Colonic mucosa (tissue), 4 donors: ENCODE measurements around the gene EFCAB10. TPM values are rescaled to one million over a fixed set of nuclear protein-coding genes. Genes with fewer than 3 reads are reported as not detected.
"Not testable (repeated sequence)": the region's sequence is repeated elsewhere in the genome, so short reads cannot be mapped to it uniquely, and the experiment has no call there.

Experiments
- DNase-seq: peaks from one replicate; pipeline ENCODE4 v3.0.0-alpha.2; 2020
- H3K27ac ChIP-seq: fragments of 200-600 bp; one replicate; pipeline ENCODE4 v1.8.0; 2021
- H3K27me3 ChIP-seq: fragments of 200-600 bp; one replicate; pipeline ENCODE4 v1.8.0; 2021
- H3K36me3 ChIP-seq: fragments of 200-600 bp; one replicate; pipeline ENCODE4 v1.8.0; 2021
- H3K4me1 ChIP-seq: fragments of 200-600 bp; one replicate; pipeline ENCODE4 v1.8.0; 2021; ENCODE audit warnings: mild to moderate bottlenecking
- H3K4me3 ChIP-seq: fragments of 200-600 bp; one replicate; pipeline ENCODE4 v1.8.0; 2021
- H3K9ac ChIP-seq, 2 donors: one replicate each; pipeline ENCODE4 v1.7.0; 2013; ENCODE audit warnings: control low read depth in 2 of 2, low read depth in 2 of 2, low read length in 2 of 2
- H3K9me3 ChIP-seq: fragments of 200-600 bp; one replicate; pipeline ENCODE4 v1.8.0; 2021
- CTCF ChIP-seq: fragments of 200-600 bp; IDR thresholded peaks from one replicate; pipeline ENCODE4 v1.8.0; 2022; ENCODE audit warnings: antibody characterized with exemption, mild to moderate bottlenecking
- intact Hi-C: fragments of 100-400 bp; cut with DNase I; formaldehyde crosslinking; loops from one replicate; pipeline ENCODE4 v1.14.1; 2022
- total RNA-seq, 2 donors: library from RNA; stranded (reverse); fragmentation: NEBNext Ultra II Directional in 1 of 2; extraction: Animal tissue kit (Norgen Biotek cat#: 25700) in 1 of 2; gene quantifications; one replicate each; pipeline ENCODE4 v1.2.1, GENCODE V29; 2021
- donor health status: healthy.
- donor health status: DM: no; HTN: no; CAD: no.
- donor health status: DM: no; HTN: no; CAD: no.

Gene EFCAB10
- total RNA-seq, 2 donors from 2014 or later, result not detected

DNA sequence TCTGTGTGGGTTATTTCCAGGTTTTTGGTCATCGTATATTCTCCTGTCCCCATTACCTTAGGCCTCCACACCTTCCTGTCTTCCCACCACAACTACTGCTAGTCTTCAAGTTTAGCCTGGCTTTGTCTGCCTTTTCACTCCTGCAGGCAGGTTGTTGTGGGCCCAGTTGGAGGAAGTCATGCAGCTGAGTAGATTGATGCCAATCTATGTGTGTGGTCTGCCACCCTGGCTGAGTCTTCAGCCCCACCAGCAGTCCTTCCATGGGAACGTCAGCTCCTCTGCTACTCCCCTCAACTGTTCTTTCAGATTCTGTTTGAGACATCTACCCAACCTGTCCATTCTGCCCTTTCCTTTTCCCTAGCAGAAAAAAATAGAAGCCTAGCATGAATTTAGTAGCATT, 43.0 kb downstream of the EFCAB10 start:
- H3K4me3 ChIP-seq, result no peak overlapping the region
- H3K27me3 ChIP-seq, result no peaks in the 10 kb centered on the region
- no peak overlapping the region for H3K27ac ChIP-seq
- TF ChIP-seq CTCF, result no peak
- H3K9me3 ChIP-seq, result no peaks in the 10 kb centered on the region
- H3K4me1 ChIP-seq, result peaks cover 3% of the 10 kb centered on the region
- no peak overlapping the region for H3K9ac ChIP-seq
- H3K36me3 ChIP-seq, result no peaks in the 10 kb centered on the region
- intact Hi-C loops, result no loop called here
- no peak for DNase-seq

- intact Hi-C loops, result no loop called here
- no peaks in the 10 kb centered on the region for H3K27me3 ChIP-seq
- no peak for TF ChIP-seq CTCF
- no peaks in the 10 kb centered on the region for H3K36me3 ChIP-seq
- peak overlapping the region; percentile 90 to 97 for H3K9ac ChIP-seq
- H3K27ac ChIP-seq, result peak overlapping the region; percentile 80
- peaks cover 10% of the 10 kb centered on the region for H3K4me1 ChIP-seq
- H3K9me3 ChIP-seq, result no peaks in the 10 kb centered on the region
- peak overlapping the region; percentile 76 for H3K4me3 ChIP-seq
- no peak for DNase-seq
These were observed 48.4 kb downstream of the EFCAB10 start for GRCh38 chr7:105532709-105533460.

GRCh38 chr7:105531792-105532671, 49.3 kb downstream of the EFCAB10 start, which contains the start of gene RINT1:
TSS of gene RINT1 (plus strand) at chr7:105532201. CDS start at chr7:105532316, 115 bp downstream.
- TF ChIP-seq CTCF, result peak; percentile 71
- intact Hi-C loops, result no loop called here

DNA sequence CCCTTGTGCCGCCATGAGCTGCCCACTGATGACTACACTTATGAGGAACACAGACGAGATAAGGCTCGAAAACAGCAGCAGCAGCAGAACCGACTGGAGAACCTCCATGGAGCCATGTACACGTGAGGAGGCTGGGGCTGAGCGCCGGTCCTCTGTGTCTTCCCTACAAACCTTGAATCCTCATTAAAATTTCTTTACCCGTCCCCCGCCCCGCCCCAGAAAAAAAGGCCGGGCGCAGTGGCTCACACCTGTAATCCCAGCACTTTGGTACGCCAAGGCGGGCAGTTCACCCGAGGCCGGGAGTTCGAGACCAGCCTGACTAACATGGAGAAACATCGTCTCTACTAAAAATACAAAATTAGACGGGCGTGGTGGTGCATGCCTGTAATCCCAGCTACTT, 50.7 kb downstream of the EFCAB10 start:
- Histone ChIP-seq H3K4me1 (peaks cover 10% of the 10 kb centered on the region), H3K36me3 (no peaks in the 10 kb centered on the region), H3K9ac (no peak overlapping the region), H3K27me3 (no peaks in the 10 kb centered on the region), H3K27ac (no peak overlapping the region), H3K4me3 (no peak overlapping the region), H3K9me3 (no peaks in the 10 kb centered on the region)
- intact Hi-C loops, result no loop called here
- no peak for TF ChIP-seq CTCF
- DNase-seq, result no peak

More at GRCh38 chr7:105531792-105532671, 49.3 kb downstream of the EFCAB10 start, which contains the start of gene RINT1:
- Histone ChIP-seq H3K27ac (peak within 1 kb of the TSS; percentile 80), H3K9me3 (no peaks in the 10 kb centered on the region), H3K4me3 (peak within 1 kb of the TSS; percentile 76), H3K27me3 (no peaks in the 10 kb centered on the region), H3K4me1 (peaks cover 10% of the 10 kb centered on the region), H3K36me3 (no peaks in the 10 kb centered on the region), H3K9ac (peak within 1 kb of the TSS; percentile 90 to 97)
- DNase-seq, result peak; percentile 93

GRCh38 chr7:105530126-105530525, 51.2 kb downstream of the EFCAB10 start:
- no peak for DNase-seq
- Histone ChIP-seq H3K27ac (no peak overlapping the region), H3K9ac (no peak overlapping the region), H3K27me3 (no peaks in the 10 kb centered on the region), H3K36me3 (no peaks in the 10 kb centered on the region), H3K9me3 (no peaks in the 10 kb centered on the region), H3K4me1 (peaks cover 10% of the 10 kb centered on the region), H3K4me3 (no peak overlapping the region)
- TF ChIP-seq CTCF, result no peak
- intact Hi-C loops, result no loop called here

GRCh38 chr7:105527737-105528136, 53.6 kb downstream of the EFCAB10 start:
- H3K36me3 ChIP-seq, H3K4me1 ChIP-seq, H3K9ac ChIP-seq, H3K4me3 ChIP-seq, DNase-seq, H3K9me3 ChIP-seq, H3K27me3 ChIP-seq, H3K27ac ChIP-seq, intact Hi-C loops: not testable (repeated sequence)
